Calu3 (cell line): ENCODE measurements around the gene ZMYND12. TPM values are rescaled to one million over a fixed set of nuclear protein-coding genes. Genes with fewer than 3 reads are reported as not detected.

Experiments
- BruUV-seq: library from RNA; stranded (reverse); fragments of 400-500 nt; replicated peaks from 2 replicates; lab custom pipeline; 2021; lab: Mats Ljungman, UMichigan
- CTCF ChIA-PET: fragments of 300-600 bp; sonication (Branson Sonifier 250); formaldehyde crosslinking; loops from one replicate; lab custom pipeline; 2022; ENCODE audit warnings: antibody characterized with exemption; lab: Charles Lee
- DNase-seq: peaks from one replicate; pipeline ENCODE4 v3.0.0; 2022
- H3K27ac Mint-ChIP-seq: one replicate; pipeline ENCODE4 v1.8.0; 2022; ENCODE audit warnings: mixed read lengths; ENCODE audit not compliant: unreplicated experiment
- H3K27me3 Mint-ChIP-seq: one replicate; pipeline ENCODE4 v1.8.0; 2022; ENCODE audit warnings: mixed read lengths; ENCODE audit not compliant: unreplicated experiment
- H3K36me3 Mint-ChIP-seq: one replicate; pipeline ENCODE4 v1.8.0; 2022; ENCODE audit warnings: mild to moderate bottlenecking, moderate library complexity, mixed read lengths; ENCODE audit not compliant: insufficient read depth, unreplicated experiment
- H3K4me1 Mint-ChIP-seq: one replicate; pipeline ENCODE4 v1.8.0; 2022; ENCODE audit warnings: mild to moderate bottlenecking, low read depth, mixed read lengths; ENCODE audit not compliant: unreplicated experiment
- H3K4me3 Mint-ChIP-seq: one replicate; pipeline ENCODE4 v1.8.0; 2022; ENCODE audit warnings: mild to moderate bottlenecking, low read depth, moderate library complexity, mixed read lengths; ENCODE audit not compliant: unreplicated experiment
- H3K9me3 Mint-ChIP-seq: one replicate; pipeline ENCODE4 v1.8.0; 2022; ENCODE audit warnings: low read depth, mixed read lengths; ENCODE audit not compliant: unreplicated experiment
- CTCF ChIP-seq: fragments of 200-600 bp; IDR thresholded peaks from one replicate; pipeline ENCODE4 v1.8.0; 2022; ENCODE audit warnings: antibody characterized with exemption; ENCODE audit not compliant: unreplicated experiment
- intact Hi-C: fragments of 100-400 bp; cut with micrococcal nuclease; formaldehyde crosslinking; loops from one replicate; pipeline ENCODE4 v1.10.0; 2022; ENCODE audit not compliant: unreplicated experiment
- total RNA-seq: library from RNA; stranded (reverse); gene quantifications from 2 replicates; pipeline ENCODE4 v1.2.3, GENCODE V29; 2022

The ZMYND12 gene
- total RNA-seq, 1 experiment from 2014 or later: 1.1 TPM

- intact Hi-C loops: no loop called here
- Mint-ChIP-seq H3K27me3 (no peaks in the 10 kb centered on the region), H3K4me3 (no peak overlapping the region), H3K4me1 (peaks cover 21% of the 10 kb centered on the region), H3K36me3 (peaks cover 41% of the 10 kb centered on the region), H3K27ac (no peak overlapping the region), H3K9me3 (no peaks in the 10 kb centered on the region)
- BruUV-seq: no TSS peak
- no peak for TF ChIP-seq CTCF
- DNase-seq: no peak
- CTCF ChIA-PET: no interaction called here
Measured at GRCh38 chr1:42454403-42454802, 1.4 kb downstream of the ZMYND12 start.

GRCh38 chr1:42453386-42453785, 2.4 kb downstream of the ZMYND12 start:
- no peak for DNase-seq
- Mint-ChIP-seq H3K27ac (no peak overlapping the region), H3K9me3 (no peaks in the 10 kb centered on the region), H3K4me1 (peaks cover 20% of the 10 kb centered on the region), H3K36me3 (peaks cover 31% of the 10 kb centered on the region), H3K27me3 (no peaks in the 10 kb centered on the region), H3K4me3 (no peak overlapping the region)
- no TSS peak for BruUV-seq
- intact Hi-C loops: no loop called here
- no peak for TF ChIP-seq CTCF
- CTCF ChIA-PET: no interaction called here

GRCh38 chr1:42450061-42450460, 5.8 kb downstream of the ZMYND12 start:
- H3K9me3 Mint-ChIP-seq: no peaks in the 10 kb centered on the region
- H3K36me3 Mint-ChIP-seq: no peaks in the 10 kb centered on the region
- no TSS peak for BruUV-seq
- no peak for TF ChIP-seq CTCF
- no peak overlapping the region for H3K27ac Mint-ChIP-seq
- H3K27me3 Mint-ChIP-seq: no peaks in the 10 kb centered on the region
- intact Hi-C loops: no loop called here
- DNase-seq: no peak
- H3K4me3 Mint-ChIP-seq: no peak overlapping the region
- no peaks in the 10 kb centered on the region for H3K4me1 Mint-ChIP-seq
- CTCF ChIA-PET: no interaction called here

- intact Hi-C loops: no loop called here
- H3K4me1 Mint-ChIP-seq: no peaks in the 10 kb centered on the region
- DNase-seq: no peak
- no peak overlapping the region for H3K4me3 Mint-ChIP-seq
- H3K27ac Mint-ChIP-seq: no peak overlapping the region
- no peaks in the 10 kb centered on the region for H3K9me3 Mint-ChIP-seq
- no peak for TF ChIP-seq CTCF
- BruUV-seq: no TSS peak
- CTCF ChIA-PET: no interaction called here
- H3K36me3 Mint-ChIP-seq: no peaks in the 10 kb centered on the region
- H3K27me3 Mint-ChIP-seq: no peaks in the 10 kb centered on the region
Measured at GRCh38 chr1:42449256-42449655, 6.6 kb downstream of the ZMYND12 start.
